Activated gamma-delta T cell (primary cell): ENCODE results near the gene PAM16.
"Not testable (repeated sequence)": the region's sequence is repeated elsewhere in the genome, so short reads cannot be mapped to it uniquely, and the experiment has no call there.

Experiments used
- DNase-seq: peaks from one replicate; lab custom pipeline; 2025; lab: John Stamatoyannopoulos, UW

Gene PAM16

DNA sequence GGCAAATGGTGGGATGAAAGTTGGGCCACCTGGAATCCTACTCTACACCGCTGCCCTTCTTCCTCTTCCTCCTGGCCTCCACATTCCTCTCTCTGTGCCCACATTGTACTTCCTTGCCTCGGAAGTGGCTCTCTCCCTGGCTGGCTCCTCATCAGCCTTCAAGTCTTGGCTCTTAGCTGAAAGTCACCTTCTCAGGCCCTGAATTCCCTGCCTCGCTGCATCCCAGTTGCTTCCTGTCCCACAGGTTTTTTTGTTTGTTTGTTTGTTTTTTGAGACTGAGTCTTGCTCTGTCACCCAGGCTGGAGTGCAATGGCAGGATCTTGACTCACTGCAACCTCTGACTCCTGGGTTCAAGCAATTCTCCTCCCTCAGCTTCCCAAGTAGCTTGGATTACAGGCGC lies 2.6 kb upstream of the PAM16 start:
- no peak for DNase-seq

GRCh38 chr16:4352843-4353242 lies 1.7 kb upstream of the PAM16 start:
- DNase-seq: no peak

DNA sequence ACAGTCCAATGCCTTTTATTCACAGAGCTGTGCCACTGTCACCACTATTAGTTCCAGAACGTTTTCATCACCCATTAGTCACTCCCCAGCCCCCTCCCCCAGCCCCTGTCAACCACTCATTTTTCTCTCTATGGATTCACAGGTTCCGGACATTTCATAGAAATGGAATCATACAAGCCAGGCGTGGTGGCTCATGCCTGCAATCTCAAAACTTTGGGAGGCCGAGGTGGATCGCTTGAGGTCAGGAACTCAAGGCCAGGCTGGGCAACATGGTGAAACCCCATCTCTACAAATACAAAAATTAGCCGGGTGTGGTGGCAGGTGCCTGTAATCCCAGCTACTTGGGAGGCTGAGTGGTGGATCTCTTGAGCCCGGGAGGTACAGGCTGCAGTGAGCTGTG lies 759 bp upstream of the PAM16 start:
- DNase-seq: no peak

- DNase-seq: no peak
Measured at GRCh38 chr16:4350365-4350786, 745 bp downstream of the PAM16 start.

GRCh38 chr16:4349332-4349731 lies 1.8 kb downstream of the PAM16 start:
- DNase-seq: no peak

DNA sequence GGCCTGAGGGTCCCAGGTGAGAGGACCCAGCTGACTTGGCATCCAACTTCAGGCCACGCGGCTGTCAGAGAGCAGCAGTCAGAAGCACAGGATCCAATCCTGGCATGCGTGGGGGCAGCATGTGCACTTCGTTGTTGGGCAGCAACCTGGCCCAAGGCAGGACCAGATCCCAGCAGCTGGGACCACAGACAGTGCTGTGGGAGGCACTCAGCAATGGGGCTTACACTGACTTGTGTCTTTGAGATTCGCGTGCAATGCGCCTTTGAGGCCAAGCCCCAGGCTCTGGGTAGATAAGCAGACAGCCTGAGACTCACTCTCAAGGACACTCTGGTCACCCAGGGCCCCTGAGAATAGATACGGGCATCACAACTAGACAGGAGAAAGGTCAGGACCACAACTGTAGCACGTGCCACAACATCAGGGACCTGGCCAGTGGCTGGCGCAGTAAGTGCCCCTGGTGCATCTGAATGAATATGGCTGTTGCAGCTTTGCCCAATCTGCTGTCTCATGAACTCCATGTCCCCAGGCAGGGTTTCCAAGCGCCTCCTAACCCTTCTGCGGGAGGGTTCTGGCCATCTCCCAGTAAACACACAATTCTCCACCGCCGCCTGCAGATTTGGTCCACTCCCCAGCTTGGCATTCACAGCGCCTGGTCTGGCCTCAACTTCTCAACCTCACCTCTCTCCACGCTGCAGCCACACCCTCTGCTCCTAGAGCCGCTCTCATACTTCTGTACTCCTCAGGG lies 3.2 kb downstream of the PAM16 start:
- DNase-seq: no peak

- no peak for DNase-seq
Measured at GRCh38 chr16:4347010-4347409, 4.1 kb downstream of the PAM16 start.

DNA sequence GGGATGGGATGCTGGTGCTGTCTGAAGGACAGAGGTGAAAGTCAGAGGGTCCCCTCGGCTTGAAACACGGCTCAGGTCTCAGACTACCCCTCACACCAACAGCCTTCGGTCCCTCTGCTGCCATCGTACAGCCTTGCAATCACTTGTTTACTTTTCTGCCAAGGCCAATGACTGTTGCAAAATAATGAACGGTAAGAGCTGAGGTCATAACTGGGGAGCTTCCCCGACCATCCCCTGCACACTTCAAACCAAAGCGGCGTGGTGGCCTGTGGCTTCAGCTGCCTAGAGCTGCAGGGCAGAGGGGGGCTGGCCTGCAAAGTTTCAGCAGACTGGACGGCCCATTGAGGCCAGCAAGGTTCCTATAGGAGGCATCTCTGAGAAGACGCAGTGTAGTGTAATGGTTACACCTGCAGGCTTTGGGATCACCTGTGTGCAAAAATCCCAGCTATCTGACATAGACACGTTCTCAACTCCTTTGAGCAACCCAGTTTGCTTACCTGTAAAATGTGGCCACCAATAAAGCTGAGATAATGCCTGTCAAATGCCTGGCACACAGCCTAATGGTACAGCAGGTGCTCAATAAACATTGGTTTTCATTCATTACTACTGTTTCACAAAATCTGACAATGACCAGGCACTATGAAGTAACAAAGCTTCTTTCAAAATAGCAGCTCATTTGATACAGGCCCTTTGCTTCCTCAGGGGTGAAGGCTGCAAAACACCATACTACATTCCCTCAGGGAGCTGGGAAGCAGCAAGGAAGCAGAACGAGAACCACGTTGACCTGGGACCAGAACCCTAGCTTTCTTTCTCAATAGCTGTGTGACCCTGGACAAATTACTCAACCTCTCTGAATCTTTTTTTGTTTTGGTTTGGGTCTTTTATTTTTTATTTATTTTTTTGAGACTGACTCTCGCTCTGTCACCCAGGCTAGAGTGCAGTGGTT lies 5.0 kb downstream of the PAM16 start:
- no peak for DNase-seq

- DNase-seq: no peak
Measured at GRCh38 chr16:4344983-4345835, 5.9 kb downstream of the PAM16 start.

- not testable (repeated sequence) for DNase-seq
Measured at GRCh38 chr16:4344300-4344982, 6.7 kb downstream of the PAM16 start.

DNA sequence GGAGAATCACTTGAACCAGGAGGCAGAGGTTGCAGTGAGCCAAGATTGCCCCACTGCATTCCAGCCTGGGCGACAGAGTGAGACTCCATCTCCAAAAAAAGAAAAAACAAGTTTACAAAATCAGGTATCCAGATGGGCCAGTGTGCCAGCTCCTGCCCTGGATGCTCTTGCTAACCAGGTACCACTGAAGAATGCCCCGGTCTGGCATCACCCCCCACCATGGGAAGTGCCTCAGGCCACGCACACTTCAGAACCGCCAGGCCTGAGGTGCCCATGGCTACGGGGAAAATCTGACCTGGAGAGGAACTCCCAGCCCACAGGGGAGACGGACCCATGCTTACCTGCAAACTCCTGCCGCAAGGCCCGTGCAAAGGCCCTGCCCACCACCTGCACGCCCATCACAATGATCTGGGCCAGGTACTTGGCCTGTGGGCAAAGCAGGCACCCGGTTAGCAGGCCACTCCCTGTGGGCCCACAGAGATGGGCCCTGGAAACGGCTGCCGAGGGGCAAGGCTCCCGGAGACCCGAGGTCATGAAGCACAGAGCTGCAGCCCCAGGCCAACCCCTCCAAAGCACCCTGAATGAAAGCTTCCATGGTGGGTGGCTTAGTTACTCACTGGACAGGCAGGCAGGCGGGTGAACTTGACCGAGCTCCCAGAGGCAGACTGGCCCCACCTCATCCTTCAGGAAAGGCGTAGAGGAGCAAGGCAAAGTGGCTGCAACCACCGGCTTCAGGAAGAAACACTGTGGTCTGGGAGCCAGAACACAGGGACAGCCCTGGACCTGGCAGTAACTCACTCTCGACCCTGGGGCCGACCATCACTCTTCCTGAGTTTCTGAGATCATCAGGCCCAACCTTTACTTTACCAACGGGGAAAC lies 8.0 kb downstream of the PAM16 start:
- no peak for DNase-seq

GRCh38 chr16:4341250-4341649 lies 9.9 kb downstream of the PAM16 start:
- no peak for DNase-seq

GRCh38 chr16:4340443-4340842 lies 10.7 kb downstream of the PAM16 start:
- DNase-seq: no peak

- DNase-seq: no peak
Measured at GRCh38 chr16:4339909-4340308, 11.2 kb downstream of the PAM16 start.

- DNase-seq: no peak
Measured at GRCh38 chr16:4339455-4339854, 11.7 kb downstream of the PAM16 start.

- DNase-seq: no peak
Measured at GRCh38 chr16:4338712-4339299, 12.3 kb downstream of the PAM16 start.

- no peak for DNase-seq
Measured at GRCh38 chr16:4338125-4338582, 13.0 kb downstream of the PAM16 start.

DNA sequence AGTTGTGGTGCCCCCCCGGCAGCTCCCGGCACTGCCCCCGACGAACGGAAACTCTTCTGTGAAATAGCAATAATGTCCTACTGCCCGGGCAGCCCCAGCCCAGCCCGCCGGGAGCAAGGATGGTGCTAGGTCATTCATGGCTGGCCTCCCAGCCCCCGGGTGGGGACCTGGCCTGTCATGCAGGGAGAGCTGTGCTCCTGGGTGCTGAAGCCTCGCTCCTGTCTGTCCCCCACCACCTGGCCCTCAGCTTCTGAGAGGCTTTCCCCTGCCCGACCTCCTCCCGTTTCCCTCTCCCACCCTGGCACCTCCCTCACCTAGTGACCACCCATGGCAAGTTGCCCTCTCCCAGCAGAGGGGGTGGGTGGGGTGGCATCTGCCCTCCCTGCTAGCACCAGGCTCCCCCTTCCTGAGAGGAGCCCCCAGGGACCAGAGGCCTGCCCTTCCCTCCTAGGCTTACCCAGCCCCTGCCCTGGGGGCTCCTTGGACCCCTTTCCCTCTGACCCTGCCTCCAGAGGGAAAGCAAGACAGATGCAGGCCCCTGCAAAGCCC lies 13.5 kb downstream of the PAM16 start:
- DNase-seq: no peak

GRCh38 chr16:4336701-4337539 lies 14.2 kb downstream of the PAM16 start:
- no peak for DNase-seq
